ENCODE results near the gene TK2.
A peak's percentile ranks its signal among the peaks of the same experiment; 100 is the strongest.

The TK2 gene

GRCh38 chr16:66581246-66581952 lies 31.5 kb upstream of the TK2 start:
- Histone ChIP-seq H3K27ac (replicated peaks; ENCODE audit: low read length) (no peak overlapping the region), H3K4me2 (ENCODE audit: insufficient read depth, low read length, poor library complexity, severe bottlenecking) (no peak overlapping the region), H3K9ac (ENCODE audit: low read depth, low read length, poor library complexity) (no peak overlapping the region), H3K79me1 (ENCODE audit: low read depth, low read length) (no peaks in the 10 kb centered on the region), H3K9me3 (replicated peaks in 1 of 2; ENCODE audit: control insufficient read depth in 2 of 2, insufficient read depth in 1 of 2, low read depth in 1 of 2, low read length in 2 of 2) (no peaks in the 10 kb centered on the region), H3K14ac (ENCODE audit: low read length) (no peak overlapping the region), H2BK15ac (ENCODE audit: low read length) (no peak overlapping the region), H3K4ac (ENCODE audit: low read length) (no peak overlapping the region), H3K18ac (ENCODE audit: low read length) (no peak overlapping the region), H3K23ac (ENCODE audit: low read depth, low read length, poor library complexity) (no peak overlapping the region), H4K8ac (ENCODE audit: low read depth, low read length) (no peak overlapping the region), H2BK12ac (ENCODE audit: low read length) (no peak overlapping the region), H2AFZ (ENCODE audit: low read length) (peak overlapping the region; percentile 62), H3K4me1 (ENCODE audit: control insufficient read depth in 2 of 2, insufficient read depth in 1 of 2, low read depth in 1 of 2, low read length in 2 of 2) (peaks cover 13% of the 10 kb centered on the region in 2 donors), H3K36me3 (replicated peaks in 1 of 2; ENCODE audit: control insufficient read depth in 2 of 2, insufficient read depth in 2 of 2, low read length in 2 of 2) (no peaks in the 10 kb centered on the region), H2BK120ac (ENCODE audit: low read depth, low read length) (no peak overlapping the region), H2AK5ac (ENCODE audit: low read depth, low read length) (no peak overlapping the region), H2BK5ac (ENCODE audit: low read length) (no peak overlapping the region), H4K91ac (ENCODE audit: low read depth, low read length, poor library complexity) (no peak overlapping the region), H3K4me3 (ENCODE audit: low read length in 2 of 2) (no peak overlapping the region), H3K27me3 (ENCODE audit: control insufficient read depth in 3 of 3, insufficient read depth in 3 of 3, low read depth in 1 of 3, low read length in 3 of 3) (peaks cover 0 to 18% (median 12%) of the 10 kb centered on the region in 3 experiments)
- no peak for DNase-seq (ENCODE audit: low spot score)
- WGBS, 2 donors (ENCODE audit: extremely low coverage in 2 of 2, insufficient read length in 2 of 2, insufficient replicate concordance in 1 of 2) = no CpG with 5 or more reads among the region's 3 CpGs

GRCh38 chr16:66580605-66581209 lies 30.8 kb upstream of the TK2 start:
- no peak overlapping the region for H3K4ac ChIP-seq (ENCODE audit: low read length)
- H3K27ac ChIP-seq (replicated peaks; ENCODE audit: low read length) = no peak overlapping the region
- no peaks in the 10 kb centered on the region for H3K36me3 ChIP-seq (replicated peaks in 1 of 2; ENCODE audit: control insufficient read depth in 2 of 2, insufficient read depth in 2 of 2, low read length in 2 of 2)
- no peak overlapping the region for H3K9ac ChIP-seq (ENCODE audit: low read depth, low read length, poor library complexity)
- no peak overlapping the region for H3K14ac ChIP-seq (ENCODE audit: low read length)
- H2BK5ac ChIP-seq (ENCODE audit: low read length) = no peak overlapping the region
- peak; percentile 15 for DNase-seq (ENCODE audit: low spot score)
- H2BK12ac ChIP-seq (ENCODE audit: low read length) = no peak overlapping the region
- no peak overlapping the region for H3K18ac ChIP-seq (ENCODE audit: low read length)
- H3K79me1 ChIP-seq (ENCODE audit: low read depth, low read length) = no peaks in the 10 kb centered on the region
- H3K27me3 ChIP-seq (ENCODE audit: control insufficient read depth in 3 of 3, insufficient read depth in 3 of 3, low read depth in 1 of 3, low read length in 3 of 3) = peaks cover 0 to 18% (median 12%) of the 10 kb centered on the region in 3 experiments
- no peak overlapping the region for H2BK15ac ChIP-seq (ENCODE audit: low read length)
- H2AK5ac ChIP-seq (ENCODE audit: low read depth, low read length) = no peak overlapping the region
- H3K9me3 ChIP-seq (replicated peaks in 1 of 2; ENCODE audit: control insufficient read depth in 2 of 2, insufficient read depth in 1 of 2, low read depth in 1 of 2, low read length in 2 of 2) = no peaks in the 10 kb centered on the region
- H3K4me3 ChIP-seq (ENCODE audit: low read length in 2 of 2) = no peak overlapping the region
- no peak overlapping the region for H3K4me2 ChIP-seq (ENCODE audit: insufficient read depth, low read length, poor library complexity, severe bottlenecking)
- no peak overlapping the region for H4K91ac ChIP-seq (ENCODE audit: low read depth, low read length, poor library complexity)
- no peak overlapping the region for H3K23ac ChIP-seq (ENCODE audit: low read depth, low read length, poor library complexity)
- no CpG with 5 or more reads among the region's 4 CpGs for WGBS, 2 donors (ENCODE audit: extremely low coverage in 2 of 2, insufficient read length in 2 of 2, insufficient replicate concordance in 1 of 2)
- H2AFZ ChIP-seq (ENCODE audit: low read length) = peak overlapping the region; percentile 62
- no peak overlapping the region for H4K8ac ChIP-seq (ENCODE audit: low read depth, low read length)
- no peak overlapping the region for H2BK120ac ChIP-seq (ENCODE audit: low read depth, low read length)
- peaks cover 13% of the 10 kb centered on the region in 2 donors for H3K4me1 ChIP-seq (ENCODE audit: control insufficient read depth in 2 of 2, insufficient read depth in 1 of 2, low read depth in 1 of 2, low read length in 2 of 2)

GRCh38 chr16:66578651-66579531 lies 29.0 kb upstream of the TK2 start, which contains the start of gene CMTM2:
TSS of gene CMTM2 (plus strand) at chr16:66579463. CDS start at chr16:66579608, 145 bp downstream.
- H3K4ac ChIP-seq (ENCODE audit: low read length) = no peak within 1 kb of the TSS
- H3K9me3 ChIP-seq (replicated peaks in 1 of 2; ENCODE audit: control insufficient read depth in 2 of 2, insufficient read depth in 1 of 2, low read depth in 1 of 2, low read length in 2 of 2) = no peaks in the 10 kb centered on the region
- peaks cover 13% of the 10 kb centered on the region in 2 donors for H3K4me1 ChIP-seq (ENCODE audit: control insufficient read depth in 2 of 2, insufficient read depth in 1 of 2, low read depth in 1 of 2, low read length in 2 of 2)
- peak within 1 kb of the TSS; percentile 83 for H3K18ac ChIP-seq (ENCODE audit: low read length)
- H2AFZ ChIP-seq (ENCODE audit: low read length) = peak within 1 kb of the TSS; percentile 42
- no peak within 1 kb of the TSS for H3K4me2 ChIP-seq (ENCODE audit: insufficient read depth, low read length, poor library complexity, severe bottlenecking)
- H3K14ac ChIP-seq (ENCODE audit: low read length) = no peak within 1 kb of the TSS
- peak within 1 kb of the TSS; percentile 85 for H2AK5ac ChIP-seq (ENCODE audit: low read depth, low read length)
- no peak within 1 kb of the TSS for H4K8ac ChIP-seq (ENCODE audit: low read depth, low read length)
- DNase-seq (ENCODE audit: low spot score) = no peak
- no peaks in the 10 kb centered on the region for H3K79me1 ChIP-seq (ENCODE audit: low read depth, low read length)
- no peak within 1 kb of the TSS for H2BK5ac ChIP-seq (ENCODE audit: low read length)
- H3K9ac ChIP-seq (ENCODE audit: low read depth, low read length, poor library complexity) = no peak within 1 kb of the TSS
- peak within 1 kb of the TSS in 1 of 2 donors; percentile 40 for H3K4me3 ChIP-seq (ENCODE audit: low read length in 2 of 2)
- peak within 1 kb of the TSS; percentile 93 for H2BK12ac ChIP-seq (ENCODE audit: low read length)
- no peak within 1 kb of the TSS for H3K27ac ChIP-seq (replicated peaks; ENCODE audit: low read length)
- H2BK15ac ChIP-seq (ENCODE audit: low read length) = peak within 1 kb of the TSS; percentile 87
- peaks cover 0 to 18% (median 14%) of the 10 kb centered on the region in 3 experiments for H3K27me3 ChIP-seq (ENCODE audit: control insufficient read depth in 3 of 3, insufficient read depth in 3 of 3, low read depth in 1 of 3, low read length in 3 of 3)
- H2BK120ac ChIP-seq (ENCODE audit: low read depth, low read length) = no peak within 1 kb of the TSS
- WGBS, 2 donors (ENCODE audit: extremely low coverage in 2 of 2, insufficient read length in 2 of 2, insufficient replicate concordance in 1 of 2) = no CpG with 5 or more reads among the region's 77 CpGs
- H4K91ac ChIP-seq (ENCODE audit: low read depth, low read length, poor library complexity) = no peak within 1 kb of the TSS
- H3K23ac ChIP-seq (ENCODE audit: low read depth, low read length, poor library complexity) = no peak within 1 kb of the TSS
- H3K36me3 ChIP-seq (replicated peaks in 1 of 2; ENCODE audit: control insufficient read depth in 2 of 2, insufficient read depth in 2 of 2, low read length in 2 of 2) = no peaks in the 10 kb centered on the region
